Rectal smooth muscle tissue (tissue), 1 donor: Measurements from ENCODE around the gene GPSM1.

ENCODE experiments used
- H3K27ac ChIP-seq: one replicate; pipeline ENCODE4 v1.7.0; 2013; ENCODE audit warnings: low read depth, low read length, inconsistent platforms
- H3K27me3 ChIP-seq: one replicate; pipeline ENCODE4 v1.7.0; 2013; ENCODE audit warnings: low read length; ENCODE audit not compliant: control insufficient read depth, insufficient read depth
- H3K36me3 ChIP-seq: one replicate; pipeline ENCODE4 v1.7.0; 2013; ENCODE audit warnings: low read length; ENCODE audit not compliant: control insufficient read depth, insufficient read depth
- H3K4me1 ChIP-seq: one replicate; pipeline ENCODE4 v1.7.0; 2013; ENCODE audit warnings: low read length; ENCODE audit not compliant: control insufficient read depth, insufficient read depth
- H3K4me3 ChIP-seq: one replicate; pipeline ENCODE4 v1.7.0; 2013; ENCODE audit warnings: low read length
- H3K9ac ChIP-seq: one replicate; pipeline ENCODE4 v1.7.0; 2013; ENCODE audit warnings: low read length

Gene GPSM1

DNA sequence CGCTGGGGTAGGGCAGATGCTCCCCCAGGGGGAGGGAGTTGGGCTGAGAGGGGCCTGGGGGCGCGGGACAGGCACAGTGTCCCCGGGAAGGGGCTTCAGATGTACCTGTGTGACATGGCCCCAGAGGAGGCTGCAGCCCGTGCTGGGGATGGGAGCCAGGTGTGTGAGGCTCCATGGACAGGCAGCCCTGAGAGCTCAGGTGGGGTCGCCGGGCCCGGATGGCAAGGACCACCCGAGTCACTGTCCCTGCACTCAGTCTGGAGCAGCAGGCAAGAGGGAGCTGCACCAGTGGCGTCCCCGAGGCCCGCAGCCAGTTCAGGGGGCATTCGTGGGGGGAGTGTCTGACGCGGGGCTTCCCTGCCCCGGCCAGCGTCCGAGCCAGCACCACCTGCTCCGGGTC, 42.4 kb upstream of the GPSM1 start:
- H3K27ac ChIP-seq = no peak overlapping the region
- no peaks in the 10 kb centered on the region for H3K36me3 ChIP-seq
- no peak overlapping the region for H3K9ac ChIP-seq
- peaks cover 4% of the 10 kb centered on the region for H3K27me3 ChIP-seq
- no peaks in the 10 kb centered on the region for H3K4me1 ChIP-seq
- H3K4me3 ChIP-seq = no peak overlapping the region

DNA sequence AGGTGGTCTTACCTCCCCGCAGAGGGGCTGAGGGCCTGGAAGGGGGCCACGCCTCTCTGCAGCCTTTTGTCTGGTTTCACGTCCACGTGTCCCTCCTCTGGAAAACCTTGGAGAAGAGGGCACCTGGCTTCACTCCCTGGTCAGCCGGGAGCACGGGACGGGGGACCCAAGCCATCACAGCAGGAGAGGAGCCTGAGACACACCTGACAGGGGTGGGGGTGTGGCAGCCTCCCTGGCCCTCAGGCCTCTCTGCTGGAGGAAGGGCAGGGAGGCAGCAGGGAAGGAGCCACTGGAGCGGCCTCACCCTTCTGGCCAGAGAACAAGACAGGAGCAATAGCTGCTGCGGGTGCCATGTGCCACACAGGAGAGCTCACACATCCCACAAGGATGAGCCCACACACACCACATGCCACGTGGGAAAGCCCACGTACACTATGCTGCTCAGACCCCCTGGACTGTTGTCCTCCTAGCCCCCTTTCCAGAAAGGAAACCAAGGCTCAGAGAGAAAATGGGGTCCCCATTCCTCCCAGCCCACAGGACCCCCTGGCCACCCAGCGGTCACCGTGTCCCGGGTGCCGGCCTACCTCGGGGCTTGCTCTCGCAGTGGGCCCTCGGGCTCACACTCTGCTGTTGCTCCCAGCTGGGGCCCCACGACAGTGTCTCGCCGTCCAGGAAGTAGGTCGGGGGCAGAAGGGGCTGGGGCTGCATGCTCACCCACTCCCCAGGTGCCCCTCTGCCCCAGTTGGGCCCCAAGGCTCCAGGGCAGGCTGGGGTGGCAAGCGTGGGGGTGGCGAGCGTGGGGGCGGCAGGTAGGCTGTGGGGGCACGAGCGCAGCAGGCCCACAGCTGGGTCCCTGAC, 41.6 kb upstream of the GPSM1 start:
- H3K4me1 ChIP-seq = no peaks in the 10 kb centered on the region
- peaks cover 4% of the 10 kb centered on the region for H3K27me3 ChIP-seq
- no peak overlapping the region for H3K27ac ChIP-seq
- no peak overlapping the region for H3K4me3 ChIP-seq
- no peak overlapping the region for H3K9ac ChIP-seq
- H3K36me3 ChIP-seq = no peaks in the 10 kb centered on the region

DNA sequence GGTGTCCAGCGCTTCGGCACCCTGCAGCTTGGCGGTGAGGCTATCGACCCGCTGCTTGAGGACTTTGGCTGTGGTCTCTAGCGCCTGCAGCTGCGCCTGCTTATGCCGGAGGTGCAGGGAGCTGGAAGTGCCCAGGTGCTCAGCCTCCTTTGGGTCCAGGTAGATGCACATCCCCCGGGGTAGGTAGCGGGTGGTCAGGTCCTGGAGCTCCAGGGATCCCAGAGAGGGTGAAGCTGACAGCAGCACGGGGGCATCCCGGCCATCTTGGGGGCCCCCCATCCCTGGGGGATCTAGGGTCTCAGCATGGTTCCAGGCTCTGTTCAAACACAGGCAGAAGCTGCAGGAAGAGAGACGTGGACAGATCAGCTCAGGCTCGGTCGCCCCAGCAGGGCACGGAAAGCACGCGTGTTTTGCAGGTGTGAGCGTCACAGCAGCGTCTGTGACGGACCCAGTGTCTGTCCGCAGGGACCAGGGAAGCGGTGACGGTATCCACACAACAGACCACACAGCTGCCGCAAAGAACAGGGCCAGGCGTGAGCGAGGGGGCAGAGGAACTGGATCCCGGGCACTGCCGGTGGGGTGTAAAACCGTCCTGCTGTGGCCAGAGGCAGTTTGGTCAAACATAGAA, 40.9 kb upstream of the GPSM1 start:
- H3K27ac ChIP-seq = no peak overlapping the region
- H3K36me3 ChIP-seq = no peaks in the 10 kb centered on the region
- no peak overlapping the region for H3K9ac ChIP-seq
- H3K27me3 ChIP-seq = peaks cover 6% of the 10 kb centered on the region
- H3K4me3 ChIP-seq = no peak overlapping the region
- H3K4me1 ChIP-seq = no peaks in the 10 kb centered on the region

DNA sequence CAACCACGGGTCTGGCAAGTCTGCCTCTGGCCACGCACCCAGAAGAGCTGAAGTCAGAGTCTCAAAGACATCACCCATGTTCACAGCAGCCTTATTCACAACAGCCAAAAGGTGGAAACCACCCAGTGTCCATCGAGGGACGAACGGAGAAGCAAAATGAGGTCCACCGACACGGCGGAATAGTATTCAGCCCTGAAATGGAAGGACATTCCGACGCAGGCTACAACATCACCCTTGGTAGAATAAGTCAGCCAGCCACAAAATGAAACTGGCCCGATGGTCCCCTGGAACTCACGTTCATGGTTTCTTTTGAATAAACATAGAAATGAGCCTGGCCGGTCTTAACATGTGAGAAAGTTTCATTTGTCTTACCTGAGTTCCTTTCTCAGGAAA, 40.4 kb upstream of the GPSM1 start:
- no peak overlapping the region for H3K27ac ChIP-seq
- H3K4me3 ChIP-seq = no peak overlapping the region
- no peak overlapping the region for H3K9ac ChIP-seq
- peaks cover 6% of the 10 kb centered on the region for H3K27me3 ChIP-seq
- H3K4me1 ChIP-seq = no peaks in the 10 kb centered on the region
- no peaks in the 10 kb centered on the region for H3K36me3 ChIP-seq

DNA sequence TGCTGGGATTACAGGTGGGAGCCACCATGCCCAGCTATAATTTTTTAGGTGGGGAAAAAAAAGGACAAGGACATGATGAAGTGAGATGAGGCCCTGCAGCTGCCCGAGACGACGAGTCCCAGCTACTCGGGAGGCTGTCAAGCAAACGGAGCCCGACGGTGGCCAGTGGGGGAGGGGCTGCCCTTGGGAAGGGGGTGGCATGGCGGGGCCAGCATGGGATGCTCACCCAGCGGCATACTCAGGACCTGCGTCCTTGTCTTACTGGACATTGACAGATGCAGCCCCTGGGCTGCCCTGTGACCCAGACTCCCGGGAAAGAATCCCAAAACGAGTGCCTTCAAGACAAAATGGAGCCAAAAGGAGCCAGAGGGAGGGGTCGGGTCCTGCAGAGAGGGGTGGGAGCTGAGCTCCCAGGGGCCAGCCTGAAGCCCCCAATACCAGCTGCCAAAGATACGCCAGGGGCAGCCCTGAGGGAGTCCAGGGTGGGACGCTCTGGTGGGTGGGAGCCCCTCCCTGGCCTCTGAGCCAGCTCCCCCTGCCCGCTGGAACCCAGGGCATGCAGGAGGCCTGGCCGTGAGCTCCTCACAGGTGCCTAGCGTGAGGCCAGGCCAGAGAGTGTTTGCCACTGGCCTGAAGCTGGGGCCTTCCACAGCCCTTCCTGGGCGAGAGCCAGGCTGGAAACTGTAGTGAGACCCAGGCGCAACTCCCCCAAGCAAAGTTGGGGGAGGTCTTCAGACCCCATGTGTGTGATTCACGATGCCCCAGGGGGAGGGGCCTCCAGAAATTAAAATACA, 39.2 kb upstream of the GPSM1 start:
- H3K27ac ChIP-seq = no peak overlapping the region
- H3K9ac ChIP-seq = no peak overlapping the region
- H3K36me3 ChIP-seq = no peaks in the 10 kb centered on the region
- H3K4me3 ChIP-seq = no peak overlapping the region
- H3K27me3 ChIP-seq = peaks cover 6% of the 10 kb centered on the region
- no peaks in the 10 kb centered on the region for H3K4me1 ChIP-seq

DNA sequence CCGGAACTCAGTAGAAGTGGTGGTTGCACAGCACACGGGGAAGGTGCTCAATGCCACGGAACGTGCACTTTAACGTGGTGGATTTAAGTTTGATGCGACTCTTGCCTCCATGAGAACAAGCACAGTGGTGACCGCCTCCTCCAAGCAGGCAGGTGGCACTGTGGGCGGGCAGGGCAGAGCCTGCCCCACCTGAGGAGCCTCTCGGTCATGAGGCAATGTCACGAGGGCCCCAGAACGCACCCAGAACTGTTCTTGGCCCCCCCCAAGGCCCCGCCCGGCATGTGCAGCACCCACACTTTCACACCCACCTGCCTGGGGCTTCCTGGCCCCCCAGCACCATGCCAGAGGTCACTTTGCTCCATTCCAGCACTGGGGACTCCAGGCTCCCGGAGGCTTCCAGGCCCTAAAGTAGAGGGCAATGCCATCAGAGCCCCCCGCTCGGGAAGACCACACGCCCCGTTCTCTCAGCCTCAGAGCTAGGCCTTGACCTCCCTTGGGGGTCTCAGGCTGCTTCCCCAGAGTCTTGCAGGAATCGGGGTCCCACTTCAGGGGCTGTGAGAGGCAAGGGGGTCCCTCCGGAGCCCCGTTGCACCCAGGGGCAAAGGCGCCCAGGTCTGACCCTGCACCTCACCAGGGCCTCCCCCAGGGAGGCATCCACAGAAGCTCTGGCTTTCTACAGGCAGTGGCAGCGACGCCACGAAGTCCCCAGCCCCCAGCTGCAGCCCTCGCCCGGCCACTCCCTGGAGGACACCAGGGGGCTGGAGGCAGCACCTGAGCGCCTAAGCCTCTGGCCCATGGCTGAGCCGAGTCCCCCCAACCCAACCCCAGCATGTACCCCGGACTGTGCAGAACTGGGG, 37.5 kb upstream of the GPSM1 start:
- Histone ChIP-seq H3K9ac (no peak overlapping the region), H3K27ac (no peak overlapping the region), H3K27me3 (peaks cover 6% of the 10 kb centered on the region), H3K4me3 (no peak overlapping the region), H3K4me1 (no peaks in the 10 kb centered on the region), H3K36me3 (no peaks in the 10 kb centered on the region)

DNA sequence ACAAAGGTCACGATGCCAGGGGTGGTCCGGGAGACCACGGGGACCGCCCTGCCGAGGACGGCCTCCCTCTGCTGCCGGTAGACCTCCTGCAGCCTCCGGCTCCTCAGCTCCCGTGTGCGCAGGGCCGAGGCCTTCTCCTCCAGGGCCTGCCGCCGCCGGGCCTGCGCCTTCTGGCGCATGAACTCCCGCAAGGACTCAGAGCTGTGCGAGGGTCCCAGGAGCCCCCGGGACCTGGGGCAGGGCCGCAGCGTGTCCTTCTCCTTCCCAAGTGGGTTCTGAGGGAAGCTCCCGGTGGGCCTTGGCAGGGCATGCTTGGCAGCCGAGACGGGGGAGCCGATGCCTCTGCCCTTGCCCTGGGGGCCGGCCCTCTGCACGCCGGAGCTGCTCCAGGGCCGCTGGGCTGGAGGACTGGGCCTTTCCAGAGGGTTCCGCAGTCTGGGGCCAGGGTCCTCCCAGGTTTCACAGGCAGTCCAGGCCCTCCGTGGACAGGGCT, 36.8 kb upstream of the GPSM1 start:
- no peaks in the 10 kb centered on the region for H3K36me3 ChIP-seq
- no peak overlapping the region for H3K27ac ChIP-seq
- H3K9ac ChIP-seq = no peak overlapping the region
- peaks cover 6% of the 10 kb centered on the region for H3K27me3 ChIP-seq
- no peak overlapping the region for H3K4me3 ChIP-seq
- H3K4me1 ChIP-seq = no peaks in the 10 kb centered on the region

DNA sequence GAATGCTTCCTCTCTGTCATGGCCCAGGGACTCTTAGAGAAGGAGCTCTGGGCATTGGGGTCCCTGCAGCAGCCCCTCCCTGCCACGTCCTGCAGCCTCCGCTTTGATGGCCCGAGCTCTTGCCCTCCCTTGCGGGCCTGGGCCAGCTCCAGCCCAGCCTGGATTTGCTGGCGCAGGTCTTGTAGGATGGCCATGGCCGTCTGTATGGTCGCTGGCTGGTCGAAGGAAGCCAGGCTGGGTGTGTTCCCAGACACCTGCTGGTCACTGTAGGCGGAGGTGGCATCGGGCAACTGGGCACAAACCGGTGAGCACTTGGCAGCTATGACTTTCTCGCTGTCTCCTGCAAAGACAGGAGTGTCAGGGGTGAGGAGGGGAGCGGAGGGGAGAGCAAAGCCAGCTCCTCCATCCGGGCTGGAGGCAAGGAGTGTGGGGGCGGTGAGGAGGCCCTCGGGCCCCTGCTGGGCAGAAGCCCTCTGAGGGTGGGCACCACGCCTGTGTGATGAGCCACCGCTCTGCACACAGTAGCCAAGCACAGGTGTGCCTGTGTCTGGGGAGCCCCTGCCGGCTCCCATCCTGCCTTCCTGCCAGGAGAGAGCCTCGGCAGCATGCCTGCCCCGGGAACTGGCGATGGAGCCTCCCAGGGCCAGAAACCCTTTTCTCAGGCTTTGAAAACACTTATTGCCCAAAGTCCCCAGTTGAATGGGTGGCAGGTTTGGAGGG, 35.9 kb upstream of the GPSM1 start:
- no peak overlapping the region for H3K4me3 ChIP-seq
- H3K27me3 ChIP-seq = peaks cover 6% of the 10 kb centered on the region
- H3K4me1 ChIP-seq = no peaks in the 10 kb centered on the region
- no peaks in the 10 kb centered on the region for H3K36me3 ChIP-seq
- no peak overlapping the region for H3K9ac ChIP-seq
- no peak overlapping the region for H3K27ac ChIP-seq

DNA sequence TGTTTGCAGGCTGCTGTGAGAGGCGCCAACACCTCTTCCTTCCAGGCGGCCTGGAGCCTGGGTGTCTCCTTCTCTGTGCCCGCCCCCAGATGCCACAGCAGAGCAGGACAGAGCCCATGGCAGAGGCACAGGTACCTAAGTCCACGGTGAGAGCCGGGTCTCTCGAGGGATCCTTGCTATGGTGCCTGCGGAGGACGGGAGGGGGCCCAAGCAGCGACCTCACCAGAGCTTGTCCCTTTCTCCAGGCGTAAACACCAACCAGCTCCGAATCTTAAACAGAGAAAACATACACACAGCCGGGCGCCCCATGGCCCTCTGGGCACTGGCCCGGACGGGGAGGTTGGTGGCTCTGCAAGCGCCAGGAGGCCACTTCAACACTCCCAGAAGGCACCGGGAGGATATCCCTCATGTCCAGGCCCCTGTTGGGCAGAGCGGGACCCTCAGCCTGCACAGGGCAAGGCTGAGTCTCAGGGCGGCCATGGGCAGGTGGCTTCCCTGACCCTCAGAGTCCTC, 35.3 kb upstream of the GPSM1 start:
- Histone ChIP-seq H3K36me3 (no peaks in the 10 kb centered on the region), H3K27me3 (peaks cover 6% of the 10 kb centered on the region), H3K4me3 (no peak overlapping the region), H3K27ac (no peak overlapping the region), H3K4me1 (no peaks in the 10 kb centered on the region), H3K9ac (no peak overlapping the region)

DNA sequence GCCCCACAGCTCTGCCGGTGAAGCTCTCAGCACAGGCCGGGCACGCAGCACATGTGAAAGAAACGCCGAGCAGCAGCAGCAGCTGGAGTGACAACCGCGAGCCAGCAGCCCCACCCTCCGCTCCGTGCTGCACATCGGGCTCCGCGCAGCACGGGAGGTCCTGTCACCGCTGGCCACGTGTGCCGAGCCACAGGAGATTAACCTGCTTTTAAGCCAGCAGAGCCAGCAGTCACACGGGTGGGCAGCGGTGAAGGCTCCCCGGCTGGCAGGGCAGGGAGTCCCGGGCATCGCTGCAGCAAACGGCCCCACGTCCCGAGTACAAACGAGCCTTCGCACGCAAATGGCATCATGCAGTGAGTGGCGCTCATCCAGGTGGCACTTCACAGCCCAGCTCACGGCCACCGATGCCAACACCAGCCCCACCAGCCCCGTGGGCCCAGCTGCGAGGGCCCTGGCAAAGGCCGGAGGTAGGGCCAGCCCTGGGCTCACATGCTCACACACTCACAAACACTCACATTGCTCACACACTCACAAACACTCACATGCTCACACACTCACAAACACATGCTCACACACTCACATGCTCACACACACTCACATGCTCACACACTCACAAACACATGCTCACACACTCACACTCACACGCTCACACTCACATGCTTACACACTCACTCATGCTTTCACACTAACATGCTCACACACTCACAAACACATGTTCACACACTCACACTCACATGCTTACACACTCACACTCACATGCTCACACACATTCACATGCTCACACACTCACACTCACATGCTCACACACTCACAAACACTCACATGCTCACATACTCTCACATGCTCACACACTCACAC, 34.5 kb upstream of the GPSM1 start:
- Histone ChIP-seq H3K9ac (no peak overlapping the region), H3K27me3 (peaks cover 6% of the 10 kb centered on the region), H3K36me3 (no peaks in the 10 kb centered on the region), H3K27ac (no peak overlapping the region), H3K4me1 (no peaks in the 10 kb centered on the region), H3K4me3 (no peak overlapping the region)
